ENCODE data around the gene CX3CR1.

The CX3CR1 gene

GRCh38 chr3:39222939-39223338 lies 56.9 kb downstream of the CX3CR1 start:
- no peak for DNase-seq (ENCODE audit: low read depth in 3 of 3)

GRCh38 chr3:39222462-39222861 lies 57.4 kb downstream of the CX3CR1 start:
- no peak for DNase-seq (ENCODE audit: low read depth in 3 of 3)

- DNase-seq (ENCODE audit: low read depth in 3 of 3) = no peak
These were observed 58.7 kb downstream of the CX3CR1 start for GRCh38 chr3:39221141-39221530.

- no peak for DNase-seq (ENCODE audit: low read depth in 3 of 3)
These were observed 59.3 kb downstream of the CX3CR1 start for GRCh38 chr3:39220407-39221140.

GRCh38 chr3:39219702-39220101 lies 60.1 kb downstream of the CX3CR1 start:
- DNase-seq (ENCODE audit: low read depth in 3 of 3) = no peak

- DNase-seq (ENCODE audit: low read depth in 3 of 3) = no peak
These were observed 63.6 kb downstream of the CX3CR1 start for GRCh38 chr3:39216176-39216790.

- no peak for DNase-seq (ENCODE audit: low read depth in 3 of 3)
These were observed 66.2 kb downstream of the CX3CR1 start for GRCh38 chr3:39213613-39214012.

Data from stimulated activated CD4-positive, alpha-beta T cell treated with anti-CD3 and anti-CD28 coated beads, TNF-alpha, amount 100 ng/mL, for 4 hours (primary cell).